Panc1 (cell line): ENCODE measurements around the gene NFKBIZ.

ENCODE experiments used
- CTCF ChIP-seq: fragments of 450-650 bp; IDR thresholded peaks from 2 replicates; pipeline ENCODE4 v1.5.1; 2017; ENCODE audit warnings: mild to moderate bottlenecking
- POLR2AphosphoS5 ChIP-seq: IDR thresholded peaks from 2 replicates; pipeline ENCODE4 v1.6.1; 2012; ENCODE audit warnings: mild to moderate bottlenecking, low read depth, low read length, moderate library complexity
- REST ChIP-seq, 2 experiments: IDR thresholded peaks; 2 replicates each; pipeline ENCODE4 v1.6.1; 2011 to 2012; ENCODE audit warnings: low read depth in 2 of 2, control low read depth in 1 of 2, low read length in 1 of 2, mild to moderate bottlenecking in 1 of 2, moderate library complexity in 1 of 2; ENCODE audit not compliant: insufficient read depth in 1 of 2
- SIN3A ChIP-seq: IDR thresholded peaks from 2 replicates; pipeline ENCODE4 v1.6.1; 2012; ENCODE audit warnings: low read depth, mild to moderate bottlenecking, low read length, moderate library complexity, borderline replicate concordance; ENCODE audit not compliant: insufficient read depth

- TF ChIP-seq CTCF (no peak), REST (IDR thresholded peaks at IDR 0.05; ENCODE audit: insufficient read depth in 1 of 2, low read depth in 2 of 2, low read length in 1 of 2) (no peak), POLR2AphosphoS5 (no peak), SIN3A (no peak)
Measured at GRCh38 chr3:101801174-101801573, 48.1 kb upstream of the NFKBIZ start.
